PFSK-1 (cell line): Measurements from ENCODE around the gene CBY2.

Experiments used
- FOXP2 ChIP-seq: optimal IDR thresholded peaks from 2 replicates; pipeline ENCODE3; 2011; ENCODE audit warnings: borderline replicate concordance, control low read depth, inconsistent platforms; ENCODE audit not compliant: insufficient read depth; ENCODE audit errors: extremely low read length, extremely low read depth
- POLR2AphosphoS5 ChIP-seq: IDR thresholded peaks from 2 replicates; pipeline ENCODE4 v1.6.1; 2012; ENCODE audit warnings: low read depth, mild to moderate bottlenecking, control low read depth, low read length, moderate library complexity
- REST ChIP-seq, 2 experiments: IDR thresholded peaks; 2 replicates each; pipeline versions ENCODE4 v1.6.1 to v1.8.0; 2011 to 2012; ENCODE audit warnings: low read depth in 2 of 2, low read length in 2 of 2, control low read depth in 1 of 2, inconsistent platforms in 1 of 2, mild to moderate bottlenecking in 1 of 2, moderate library complexity in 1 of 2; ENCODE audit not compliant: insufficient read depth in 1 of 2
- SIN3A ChIP-seq: IDR thresholded peaks from 2 replicates; pipeline ENCODE4 v1.6.1; 2012; ENCODE audit warnings: mild to moderate bottlenecking, low read length, moderate library complexity, borderline replicate concordance; ENCODE audit not compliant: insufficient read depth
- TAF1 ChIP-seq: IDR thresholded peaks from 2 replicates; pipeline ENCODE4 v1.6.1; 2012; ENCODE audit warnings: low read length, control low read depth, borderline replicate concordance; ENCODE audit not compliant: insufficient read depth

GRCh38 chr13:45702088-45702487 is at the start of gene CBY2:
- TF ChIP-seq POLR2AphosphoS5, result no peak
- TF ChIP-seq REST (IDR thresholded peaks at IDR 0.05; ENCODE audit: insufficient read depth in 1 of 2, low read depth in 2 of 2, low read length in 2 of 2), result no peak
- no peak for TF ChIP-seq TAF1
- no peak for TF ChIP-seq FOXP2
- TF ChIP-seq SIN3A, result no peak
